ENCODE data around the gene ATF6B.

The ATF6B gene

GRCh38 chr6:32116674-32117073 lies 11.4 kb downstream of the ATF6B start:
- Histone ChIP-seq H3K4me3 (ENCODE audit: low read length in 2 of 2) (no peak overlapping the region), H3K9ac (ENCODE audit: low read depth in 1 of 2, low read length in 2 of 2) (no peak overlapping the region), H3K36me3 (ENCODE audit: control insufficient read depth in 2 of 2, insufficient read depth in 2 of 2, low read length in 2 of 2) (peaks cover 36 to 56% of the 10 kb centered on the region in 2 donors), H3K27me3 (ENCODE audit: control insufficient read depth in 2 of 2, insufficient read depth in 2 of 2, low read length in 2 of 2) (no peaks in the 10 kb centered on the region), H3K4me1 (ENCODE audit: control insufficient read depth in 2 of 2, insufficient read depth in 2 of 2, low read length in 2 of 2) (peaks cover 10 to 17% of the 10 kb centered on the region in 2 donors), H3K27ac (ENCODE audit: low read depth in 2 of 2, low read length in 2 of 2) (no peak overlapping the region), H3K9me3 (ENCODE audit: control insufficient read depth in 2 of 2, low read length in 2 of 2) (no peaks in the 10 kb centered on the region)

GRCh38 chr6:32115623-32116022 lies 12.4 kb downstream of the ATF6B start:
- Histone ChIP-seq H3K27me3 (ENCODE audit: control insufficient read depth in 2 of 2, insufficient read depth in 2 of 2, low read length in 2 of 2) (no peaks in the 10 kb centered on the region), H3K9me3 (ENCODE audit: control insufficient read depth in 2 of 2, low read length in 2 of 2) (no peaks in the 10 kb centered on the region), H3K9ac (ENCODE audit: low read depth in 1 of 2, low read length in 2 of 2) (no peak overlapping the region), H3K36me3 (ENCODE audit: control insufficient read depth in 2 of 2, insufficient read depth in 2 of 2, low read length in 2 of 2) (peaks cover 30 to 47% of the 10 kb centered on the region in 2 donors), H3K4me1 (ENCODE audit: control insufficient read depth in 2 of 2, insufficient read depth in 2 of 2, low read length in 2 of 2) (peaks cover 10 to 18% of the 10 kb centered on the region in 2 donors), H3K27ac (ENCODE audit: low read depth in 2 of 2, low read length in 2 of 2) (no peak overlapping the region), H3K4me3 (ENCODE audit: low read length in 2 of 2) (no peak overlapping the region)

GRCh38 chr6:32114796-32115195 lies 13.2 kb downstream of the ATF6B start:
- no peak overlapping the region for H3K4me3 ChIP-seq (ENCODE audit: low read length in 2 of 2)
- H3K4me1 ChIP-seq (ENCODE audit: control insufficient read depth in 2 of 2, insufficient read depth in 2 of 2, low read length in 2 of 2), result peaks cover 8 to 23% of the 10 kb centered on the region in 2 donors
- no peaks in the 10 kb centered on the region for H3K27me3 ChIP-seq (ENCODE audit: control insufficient read depth in 2 of 2, insufficient read depth in 2 of 2, low read length in 2 of 2)
- H3K9me3 ChIP-seq (ENCODE audit: control insufficient read depth in 2 of 2, low read length in 2 of 2), result no peaks in the 10 kb centered on the region
- no peak overlapping the region for H3K27ac ChIP-seq (ENCODE audit: low read depth in 2 of 2, low read length in 2 of 2)
- peaks cover 28 to 43% of the 10 kb centered on the region in 2 donors for H3K36me3 ChIP-seq (ENCODE audit: control insufficient read depth in 2 of 2, insufficient read depth in 2 of 2, low read length in 2 of 2)
- H3K9ac ChIP-seq (ENCODE audit: low read depth in 1 of 2, low read length in 2 of 2), result no peak overlapping the region

- H3K9ac ChIP-seq (ENCODE audit: low read depth in 1 of 2, low read length in 2 of 2), result no peak overlapping the region
- H3K27me3 ChIP-seq (ENCODE audit: control insufficient read depth in 2 of 2, insufficient read depth in 2 of 2, low read length in 2 of 2), result peaks cover 0 to under 1% of the 10 kb centered on the region in 2 donors
- no peaks in the 10 kb centered on the region for H3K9me3 ChIP-seq (ENCODE audit: control insufficient read depth in 2 of 2, low read length in 2 of 2)
- peaks cover 7 to 20% of the 10 kb centered on the region in 2 donors for H3K4me1 ChIP-seq (ENCODE audit: control insufficient read depth in 2 of 2, insufficient read depth in 2 of 2, low read length in 2 of 2)
- H3K36me3 ChIP-seq (ENCODE audit: control insufficient read depth in 2 of 2, insufficient read depth in 2 of 2, low read length in 2 of 2), result peaks cover 28 to 36% of the 10 kb centered on the region in 2 donors
- peak overlapping the region; percentile 11 to 46 for H3K27ac ChIP-seq (ENCODE audit: low read depth in 2 of 2, low read length in 2 of 2)
- no peak overlapping the region for H3K4me3 ChIP-seq (ENCODE audit: low read length in 2 of 2)
Observed at GRCh38 chr6:32113386-32114352, 14.4 kb downstream of the ATF6B start.

GRCh38 chr6:32112431-32112980 lies 15.5 kb downstream of the ATF6B start:
- Histone ChIP-seq H3K4me1 (ENCODE audit: control insufficient read depth in 2 of 2, insufficient read depth in 2 of 2, low read length in 2 of 2) (peaks cover 13 to 27% of the 10 kb centered on the region in 2 donors), H3K27me3 (ENCODE audit: control insufficient read depth in 2 of 2, insufficient read depth in 2 of 2, low read length in 2 of 2) (peaks cover 0 to 3% of the 10 kb centered on the region in 2 donors), H3K4me3 (ENCODE audit: low read length in 2 of 2) (no peak overlapping the region), H3K9ac (ENCODE audit: low read depth in 1 of 2, low read length in 2 of 2) (no peak overlapping the region), H3K27ac (ENCODE audit: low read depth in 2 of 2, low read length in 2 of 2) (peak overlapping the region in 1 of 2 donors; percentile 62), H3K9me3 (ENCODE audit: control insufficient read depth in 2 of 2, low read length in 2 of 2) (no peaks in the 10 kb centered on the region), H3K36me3 (ENCODE audit: control insufficient read depth in 2 of 2, insufficient read depth in 2 of 2, low read length in 2 of 2) (peaks cover 25 to 26% of the 10 kb centered on the region in 2 donors)

GRCh38 chr6:32111424-32112066 lies 16.5 kb downstream of the ATF6B start:
- Histone ChIP-seq H3K9me3 (ENCODE audit: control insufficient read depth in 2 of 2, low read length in 2 of 2) (no peaks in the 10 kb centered on the region), H3K4me1 (ENCODE audit: control insufficient read depth in 2 of 2, insufficient read depth in 2 of 2, low read length in 2 of 2) (peaks cover 16 to 31% of the 10 kb centered on the region in 2 donors), H3K27ac (ENCODE audit: low read depth in 2 of 2, low read length in 2 of 2) (peak overlapping the region in 1 of 2 donors; percentile 62), H3K27me3 (ENCODE audit: control insufficient read depth in 2 of 2, insufficient read depth in 2 of 2, low read length in 2 of 2) (peaks cover 0 to 3% of the 10 kb centered on the region in 2 donors), H3K9ac (ENCODE audit: low read depth in 1 of 2, low read length in 2 of 2) (no peak overlapping the region), H3K4me3 (ENCODE audit: low read length in 2 of 2) (no peak overlapping the region), H3K36me3 (ENCODE audit: control insufficient read depth in 2 of 2, insufficient read depth in 2 of 2, low read length in 2 of 2) (peaks cover 15 to 17% of the 10 kb centered on the region in 2 donors)

- Histone ChIP-seq H3K36me3 (ENCODE audit: control insufficient read depth in 2 of 2, insufficient read depth in 2 of 2, low read length in 2 of 2) (peaks cover 6 to 7% of the 10 kb centered on the region in 2 donors), H3K9ac (ENCODE audit: low read depth in 1 of 2, low read length in 2 of 2) (no peak overlapping the region), H3K9me3 (ENCODE audit: control insufficient read depth in 2 of 2, low read length in 2 of 2) (no peaks in the 10 kb centered on the region), H3K4me3 (ENCODE audit: low read length in 2 of 2) (no peak overlapping the region), H3K27ac (ENCODE audit: low read depth in 2 of 2, low read length in 2 of 2) (peak overlapping the region in 1 of 2 donors; percentile 35), H3K27me3 (ENCODE audit: control insufficient read depth in 2 of 2, insufficient read depth in 2 of 2, low read length in 2 of 2) (peaks cover 0 to 3% of the 10 kb centered on the region in 2 donors), H3K4me1 (ENCODE audit: control insufficient read depth in 2 of 2, insufficient read depth in 2 of 2, low read length in 2 of 2) (peaks cover 16 to 31% of the 10 kb centered on the region in 2 donors)
Observed at GRCh38 chr6:32110632-32111031, 17.4 kb downstream of the ATF6B start.

- H3K36me3 ChIP-seq (ENCODE audit: control insufficient read depth in 2 of 2, insufficient read depth in 2 of 2, low read length in 2 of 2), result peaks cover under 1 to 1% of the 10 kb centered on the region in 2 donors
- H3K4me3 ChIP-seq (ENCODE audit: low read length in 2 of 2), result no peak overlapping the region
- H3K4me1 ChIP-seq (ENCODE audit: control insufficient read depth in 2 of 2, insufficient read depth in 2 of 2, low read length in 2 of 2), result peaks cover 16 to 31% of the 10 kb centered on the region in 2 donors
- peak overlapping the region in 1 of 2 donors; percentile 35 for H3K27ac ChIP-seq (ENCODE audit: low read depth in 2 of 2, low read length in 2 of 2)
- H3K27me3 ChIP-seq (ENCODE audit: control insufficient read depth in 2 of 2, insufficient read depth in 2 of 2, low read length in 2 of 2), result peaks cover 0 to 3% of the 10 kb centered on the region in 2 donors
- H3K9ac ChIP-seq (ENCODE audit: low read depth in 1 of 2, low read length in 2 of 2), result no peak overlapping the region
- H3K9me3 ChIP-seq (ENCODE audit: control insufficient read depth in 2 of 2, low read length in 2 of 2), result no peaks in the 10 kb centered on the region
Observed at GRCh38 chr6:32109765-32110160, 18.3 kb downstream of the ATF6B start.

- Histone ChIP-seq H3K4me3 (ENCODE audit: low read length in 2 of 2) (peak within 1 kb of the TSS; percentile 44 to 70), H3K27ac (ENCODE audit: low read depth in 2 of 2, low read length in 2 of 2) (peak within 1 kb of the TSS; percentile 61 to 65), H3K36me3 (ENCODE audit: control insufficient read depth in 2 of 2, insufficient read depth in 2 of 2, low read length in 2 of 2) (no peaks in the 10 kb centered on the region), H3K9ac (ENCODE audit: low read depth in 1 of 2, low read length in 2 of 2) (peak within 1 kb of the TSS; percentile 21 to 54), H3K9me3 (ENCODE audit: control insufficient read depth in 2 of 2, low read length in 2 of 2) (no peaks in the 10 kb centered on the region), H3K4me1 (ENCODE audit: control insufficient read depth in 2 of 2, insufficient read depth in 2 of 2, low read length in 2 of 2) (peaks cover 16 to 31% of the 10 kb centered on the region in 2 donors), H3K27me3 (ENCODE audit: control insufficient read depth in 2 of 2, insufficient read depth in 2 of 2, low read length in 2 of 2) (peaks cover 0 to 3% of the 10 kb centered on the region in 2 donors)
Observed at GRCh38 chr6:32109114-32109764, 18.8 kb downstream of the ATF6B start, which contains the start of gene TNXB. TSS of gene TNXB (minus strand) at chr6:32109338. CDS start at chr6:32098198, 11,140 bp downstream.
